ENCODE measurements around the gene B3GNT2. TPM values are rescaled to one million over a fixed set of nuclear protein-coding genes. Genes with fewer than 3 reads are reported as not detected.

B3GNT2 gene
- total and polyA plus RNA-seq, 2 of the 4 experiments (the other 2 are of a cell fraction) = 5.0 to 11.1 TPM

GRCh38 chr2:62181843-62182242, 14.1 kb upstream of the B3GNT2 start:
- intact Hi-C loops (cut with micrococcal nuclease) (no loop called here), in situ Hi-C loops (cut with MboI; ENCODE audit: low sequenced_read_pairs) (no loop called here)

More at GRCh38 chr2:62181843-62182242, 14.1 kb upstream of the B3GNT2 start:
- Histone ChIP-seq H3K4me1 (ENCODE audit: control insufficient read depth, insufficient read depth, low read length) (no peaks in the 10 kb centered on the region), H3K9me3 (ENCODE audit: control insufficient read depth, insufficient read depth, low read length) (no peaks in the 10 kb centered on the region), H4K20me1 (ENCODE audit: insufficient read depth, low read length) (no peaks in the 10 kb centered on the region), H4K91ac (ENCODE audit: insufficient read depth, low read depth, low read length) (no peak overlapping the region), H3K27ac (ENCODE audit: insufficient read depth, low read length) (no peak overlapping the region), H3K36me3 (ENCODE audit: control insufficient read depth, insufficient read depth, low read length) (no peaks in the 10 kb centered on the region), H3K79me1 (ENCODE audit: low read depth in 1 of 2, low read length in 2 of 2) (no peaks in the 10 kb centered on the region), H3K23ac (ENCODE audit: low read depth, low read length) (no peak overlapping the region), H3K18ac (ENCODE audit: low read depth, low read length) (no peak overlapping the region), H2BK120ac (ENCODE audit: low read depth, low read length) (no peak overlapping the region), H2AK9ac (replicated peaks; ENCODE audit: low read depth, low read length, poor library complexity) (no peak overlapping the region), H4K5ac (ENCODE audit: low read depth, low read length) (no peak overlapping the region), H2AFZ (replicated peaks; ENCODE audit: low read length, poor library complexity) (no peak overlapping the region), H3K56ac (ENCODE audit: extremely low read depth, insufficient read depth, low read length) (no peak overlapping the region), H2BK15ac (ENCODE audit: low read depth, low read length) (no peak overlapping the region), H3K4me3 (ENCODE audit: insufficient read depth, low read depth, low read length) (no peak overlapping the region), H4K8ac (ENCODE audit: low read depth in 2 of 2, low read length in 2 of 2) (no peak overlapping the region), H3K4ac (ENCODE audit: low read depth, low read length) (no peak overlapping the region), H2BK5ac (ENCODE audit: low read depth, low read length, poor library complexity, severe bottlenecking) (no peak overlapping the region), H3K27me3 (ENCODE audit: control insufficient read depth, insufficient read depth, low read length) (peaks cover 3% of the 10 kb centered on the region), H3K4me2 (ENCODE audit: low read depth, low read length) (no peak overlapping the region), H2BK20ac (ENCODE audit: low read depth, low read length) (no peak overlapping the region), H3K9me1 (ENCODE audit: insufficient read depth, low read length) (no peaks in the 10 kb centered on the region), H3K9ac (ENCODE audit: low read depth, low read length) (no peak overlapping the region), H2AK5ac (ENCODE audit: low read depth, low read length) (no peak overlapping the region), H3K14ac (replicated peaks; ENCODE audit: low read depth, low read length) (no peak overlapping the region)
- TF ChIP-seq MAFK (IDR thresholded peaks at IDR 0.05; ENCODE audit: low read depth, low read length) (no peak), RAD21 (IDR thresholded peaks at IDR 0.05; ENCODE audit: low read length) (no peak), MXI1 (IDR thresholded peaks at IDR 0.05; ENCODE audit: borderline replicate concordance, low read depth, low read length) (no peak), FOS (IDR thresholded peaks at IDR 0.05; ENCODE audit: low read depth, low read length) (no peak), CTCF (conservative IDR thresholded peaks at IDR 0.05; ENCODE audit: low read depth, low read length) (no peak)
- ChIA-PET POLR2A (ENCODE audit: unreplicated experiment) (no interaction called here), CTCF (no interaction called here)
- dilution Hi-C loops (cut with HindIII; ENCODE audit: low sequenced_read_pairs, unreplicated experiment) = no loop called here
- no peak for ATAC-seq (ENCODE audit: low read depth)
- 63% methylated on average over 2 of the region's 3 CpGs; no CpG with 5 or more reads in 1 of the 2 experiments for WGBS, 2 experiments (ENCODE audit: extremely low coverage in 2 of 2, insufficient read length in 1 of 2)
- no peak for DNase-seq
- no TSS peak for BruUV-seq (replicated peaks)
